HAP-1 (cell line): ENCODE measurements around the gene GDF9.

Experiments
- DNase-seq, 2 experiments: peaks; one replicate each; pipeline ENCODE4 v3.0.0-alpha.2; 2016 to 2020; ENCODE audit warnings: low spot score in 2 of 2
- H3K27me3 ChIP-seq: fragments of 250-450 bp; sonication (Bioruptor Pico); 2 replicates; pipeline ENCODE4 v1.5.1; 2020; ENCODE audit warnings: low read depth, mild to moderate bottlenecking, moderate library complexity
- H3K36me3 ChIP-seq: fragments of 250-450 bp; sonication (Bioruptor Pico); replicated peaks from 2 replicates; pipeline ENCODE4 v1.5.1; 2020; ENCODE audit warnings: mild to moderate bottlenecking
- H3K4me1 ChIP-seq: fragments of 250-450 bp; sonication (Bioruptor Pico); 2 replicates; pipeline ENCODE4 v1.5.1; 2020; ENCODE audit warnings: mild to moderate bottlenecking
- H3K4me3 ChIP-seq: fragments of 250-450 bp; sonication (Bioruptor Pico); 2 replicates; pipeline ENCODE4 v1.5.1; 2020; ENCODE audit warnings: mild to moderate bottlenecking, moderate library complexity
- H3K9me3 ChIP-seq: fragments of 250-450 bp; sonication (Bioruptor Pico); 2 replicates; pipeline ENCODE4 v1.5.1; 2020; ENCODE audit warnings: mild to moderate bottlenecking, moderate library complexity
- in situ Hi-C: fragments of 300-500 bp; cut with MboI; formaldehyde crosslinking; loops from 3 replicates; pipeline ENCODE4 v1.14.3; 2020; ENCODE audit warnings: low sequenced_read_pairs, inconsistent platforms, mixed read lengths

The GDF9 gene

GRCh38 chr5:132886064-132886823, 20.0 kb upstream of the GDF9 start:
- H3K27me3 ChIP-seq, result no peaks in the 10 kb centered on the region
- in situ Hi-C loops, result no loop called here
- DNase-seq, result no peak
- no peak overlapping the region for H3K4me3 ChIP-seq
- no peaks in the 10 kb centered on the region for H3K4me1 ChIP-seq
- H3K36me3 ChIP-seq, result peaks cover 34% of the 10 kb centered on the region
- H3K9me3 ChIP-seq, result no peaks in the 10 kb centered on the region

GRCh38 chr5:132884548-132884947, 18.3 kb upstream of the GDF9 start:
- Histone ChIP-seq H3K4me1 (no peaks in the 10 kb centered on the region), H3K4me3 (no peak overlapping the region), H3K9me3 (no peaks in the 10 kb centered on the region), H3K27me3 (no peaks in the 10 kb centered on the region), H3K36me3 (peaks cover 46% of the 10 kb centered on the region)
- DNase-seq, result no peak
- in situ Hi-C loops, result no loop called here

GRCh38 chr5:132883261-132883834, 17.1 kb upstream of the GDF9 start:
- Histone ChIP-seq H3K4me3 (no peak overlapping the region), H3K27me3 (no peaks in the 10 kb centered on the region), H3K36me3 (peaks cover 41% of the 10 kb centered on the region), H3K4me1 (no peaks in the 10 kb centered on the region), H3K9me3 (no peaks in the 10 kb centered on the region)
- in situ Hi-C loops, result no loop called here
- DNase-seq, result peak; percentile 65

GRCh38 chr5:132877938-132878337, 11.7 kb upstream of the GDF9 start:
- Histone ChIP-seq H3K9me3 (no peaks in the 10 kb centered on the region), H3K4me1 (no peaks in the 10 kb centered on the region), H3K36me3 (peaks cover 23% of the 10 kb centered on the region), H3K4me3 (no peak overlapping the region), H3K27me3 (no peaks in the 10 kb centered on the region)
- in situ Hi-C loops, result no loop called here
- no peak for DNase-seq

GRCh38 chr5:132877466-132877865, 11.2 kb upstream of the GDF9 start:
- no peaks in the 10 kb centered on the region for H3K27me3 ChIP-seq
- peaks cover 24% of the 10 kb centered on the region for H3K36me3 ChIP-seq
- H3K4me1 ChIP-seq, result no peaks in the 10 kb centered on the region
- DNase-seq, result no peak
- no peak overlapping the region for H3K4me3 ChIP-seq
- in situ Hi-C loops, result no loop called here
- no peaks in the 10 kb centered on the region for H3K9me3 ChIP-seq

- Histone ChIP-seq H3K9me3 (no peaks in the 10 kb centered on the region), H3K36me3 (peaks cover 32% of the 10 kb centered on the region), H3K4me3 (no peak overlapping the region), H3K4me1 (no peaks in the 10 kb centered on the region), H3K27me3 (no peaks in the 10 kb centered on the region)
- DNase-seq, result no peak
- in situ Hi-C loops, result no loop called here
Observed at GRCh38 chr5:132876020-132876759, 9.9 kb upstream of the GDF9 start.

GRCh38 chr5:132873930-132874271, 7.6 kb upstream of the GDF9 start:
- no peaks in the 10 kb centered on the region for H3K9me3 ChIP-seq
- H3K4me3 ChIP-seq, result no peak overlapping the region
- DNase-seq, result no peak
- peaks cover 36% of the 10 kb centered on the region for H3K36me3 ChIP-seq
- no peaks in the 10 kb centered on the region for H3K4me1 ChIP-seq
- in situ Hi-C loops, result no loop called here
- H3K27me3 ChIP-seq, result no peaks in the 10 kb centered on the region

GRCh38 chr5:132873119-132873929, 7.1 kb upstream of the GDF9 start, which contains the start of gene LEAP2:
Gene LEAP2 (plus strand): TSS chr5:132873668. CDS start chr5:132873695, 27 bp downstream.
- H3K4me3 ChIP-seq, result no peak within 1 kb of the TSS
- H3K27me3 ChIP-seq, result no peaks in the 10 kb centered on the region
- no peaks in the 10 kb centered on the region for H3K9me3 ChIP-seq
- in situ Hi-C loops, result no loop called here
- DNase-seq, result no peak
- H3K36me3 ChIP-seq, result peaks cover 41% of the 10 kb centered on the region
- no peaks in the 10 kb centered on the region for H3K4me1 ChIP-seq

GRCh38 chr5:132872788-132873118, 6.5 kb upstream of the GDF9 start:
- H3K9me3 ChIP-seq, result no peaks in the 10 kb centered on the region
- no peak for DNase-seq
- no peaks in the 10 kb centered on the region; the same call in 1 of the 2 replicates for H3K4me1 ChIP-seq
- no peak overlapping the region for H3K4me3 ChIP-seq
- H3K27me3 ChIP-seq, result no peaks in the 10 kb centered on the region
- peaks cover 47% of the 10 kb centered on the region for H3K36me3 ChIP-seq
- in situ Hi-C loops, result no loop called here

GRCh38 chr5:132871459-132872284, 5.4 kb upstream of the GDF9 start:
- H3K4me3 ChIP-seq, result no peak overlapping the region
- in situ Hi-C loops, result no loop called here
- H3K4me1 ChIP-seq, result peaks cover 6% of the 10 kb centered on the region; the same call in 1 of the 2 replicates
- DNase-seq, result no peak
- H3K9me3 ChIP-seq, result no peaks in the 10 kb centered on the region
- peaks cover 56% of the 10 kb centered on the region for H3K36me3 ChIP-seq
- H3K27me3 ChIP-seq, result no peaks in the 10 kb centered on the region

GRCh38 chr5:132870801-132871200, 4.5 kb upstream of the GDF9 start:
- H3K9me3 ChIP-seq, result no peaks in the 10 kb centered on the region
- H3K4me3 ChIP-seq, result no peak overlapping the region
- H3K27me3 ChIP-seq, result no peaks in the 10 kb centered on the region
- in situ Hi-C loops, result no loop called here
- peaks cover 9% of the 10 kb centered on the region for H3K4me1 ChIP-seq
- H3K36me3 ChIP-seq, result peaks cover 58% of the 10 kb centered on the region
- no peak for DNase-seq

GRCh38 chr5:132868754-132869153, 2.5 kb upstream of the GDF9 start:
- Histone ChIP-seq H3K4me3 (no peak overlapping the region), H3K9me3 (no peaks in the 10 kb centered on the region), H3K4me1 (peaks cover 11% of the 10 kb centered on the region), H3K36me3 (peaks cover 53% of the 10 kb centered on the region), H3K27me3 (no peaks in the 10 kb centered on the region)
- DNase-seq, result no peak
- in situ Hi-C loops, result no loop called here

- in situ Hi-C loops, result no loop called here
- no peaks in the 10 kb centered on the region for H3K27me3 ChIP-seq
- peak overlapping the region; percentile 98 for H3K4me3 ChIP-seq
- peaks cover 47% of the 10 kb centered on the region for H3K36me3 ChIP-seq
- no peak for DNase-seq
- H3K4me1 ChIP-seq, result peaks cover 11% of the 10 kb centered on the region
- H3K9me3 ChIP-seq, result no peaks in the 10 kb centered on the region
Observed at GRCh38 chr5:132867046-132867451, 780 bp upstream of the GDF9 start.
